Right lung (tissue), 5 donors: ENCODE results near the gene LYG2. TPM values are rescaled to one million over a fixed set of nuclear protein-coding genes. Genes with fewer than 3 reads are reported as not detected.
"Not testable (repeated sequence)": the region's sequence is repeated elsewhere in the genome, so short reads cannot be mapped to it uniquely, and the experiment has no call there.

ENCODE experiments used
- DNase-seq, 2 donors: peaks; one replicate each; pipeline ENCODE4 v3.0.0-alpha.2; 2013
- polyA plus RNA-seq, 5 donors: library from polyadenylated mRNA; unstranded; fragments of 120-200 nt; gene quantifications; one replicate each; pipeline versions ENCODE4 v1.2.1 to v1.2.3, GENCODE V29; 2013; ENCODE audit warnings: inconsistent platforms in 1 of 5, low replicate concordance in 1 of 5; ENCODE audit not compliant: insufficient read length in 5 of 5, insufficient read depth in 1 of 5

Gene LYG2
- polyA plus RNA-seq, 5 donors, result 0.34 to 0.80 (median 0.64) TPM

DNA sequence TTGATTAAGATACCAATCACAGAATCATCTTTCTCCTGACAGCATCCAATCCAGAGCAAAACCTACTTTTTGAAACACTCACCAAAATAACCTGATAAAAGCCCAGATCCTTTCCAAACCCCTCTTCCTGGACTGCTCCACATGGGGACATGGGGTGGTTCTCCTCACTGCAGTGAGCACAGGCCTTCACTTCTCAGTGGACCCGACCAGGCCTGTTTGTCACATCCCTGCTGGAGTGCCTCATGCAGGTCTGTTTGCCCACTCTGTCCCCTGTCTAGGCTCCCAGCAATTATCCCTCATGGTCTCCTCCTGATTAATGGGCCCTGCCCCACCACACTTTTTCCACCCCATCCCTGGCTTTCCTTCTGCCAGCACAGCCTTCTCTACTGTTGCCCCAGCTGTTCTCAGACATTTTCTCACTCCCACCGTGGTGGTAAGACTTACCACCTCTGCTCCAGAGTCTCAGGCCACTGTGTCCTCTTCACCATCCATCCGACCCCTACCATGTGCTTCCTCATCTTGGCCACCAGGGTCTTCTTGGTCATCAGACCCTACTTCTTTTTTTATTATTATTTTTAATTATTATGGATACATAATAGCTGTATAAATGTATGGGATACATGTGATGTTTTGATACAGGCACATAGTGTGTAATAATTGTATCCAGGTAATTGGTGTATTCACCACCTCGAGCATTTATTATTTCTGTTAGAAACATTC is 53.3 kb downstream of the LYG2 start:
- no peak for DNase-seq

- DNase-seq, result no peak
Measured at GRCh38 chr2:99200076-99200800, 55.2 kb downstream of the LYG2 start.

DNA sequence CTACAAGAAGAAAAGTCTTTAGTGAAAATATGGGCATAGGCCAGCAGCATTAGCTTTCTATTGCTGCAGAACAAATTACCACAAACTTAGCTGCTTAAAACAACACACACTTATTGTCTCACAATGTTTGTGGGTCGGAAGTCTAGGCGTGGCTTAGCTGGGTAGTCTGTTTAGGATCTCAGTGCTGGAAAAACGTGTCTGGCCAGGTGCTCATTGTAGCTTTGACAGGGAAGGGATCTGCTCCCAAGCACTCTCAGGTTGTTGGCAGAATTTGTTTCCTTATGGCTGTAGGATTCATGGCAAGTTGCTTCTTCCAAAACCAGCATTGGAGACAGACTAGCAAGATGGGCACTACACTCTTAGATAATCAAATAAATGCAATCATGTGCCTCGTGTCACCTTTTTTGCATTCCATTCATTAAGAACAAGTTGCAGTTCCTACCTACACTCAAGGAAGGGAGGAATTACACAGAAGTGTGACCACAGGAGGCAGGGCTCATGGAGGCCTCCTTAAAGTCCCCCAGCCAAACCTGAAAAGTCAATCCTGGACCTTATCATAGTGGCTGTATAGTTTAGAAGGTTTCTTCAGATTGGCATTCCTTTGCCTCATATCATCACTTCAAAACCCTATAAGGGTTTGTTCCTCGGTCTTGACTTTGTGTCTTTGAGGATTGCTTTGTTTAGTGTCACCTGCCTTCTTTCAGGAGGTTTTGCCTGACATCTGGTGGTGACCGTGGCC is 57.2 kb downstream of the LYG2 start:
- no peak for DNase-seq

- DNase-seq, result not testable (repeated sequence)
Measured at GRCh38 chr2:99192364-99192763, 63.1 kb downstream of the LYG2 start.

Other genes starting within 250 kb of the LYG2 start
- 1 to 10 TPM; 5.2 to 8.3 (median 8.1) TPM for gene C2orf15, start 114.0 kb downstream of the LYG2 start, polyA plus RNA-seq
- 10 to 100 TPM; 10.5 to 19.0 (median 16.0) TPM for gene TSGA10, start 100.7 kb downstream of the LYG2 start, polyA plus RNA-seq
- gene LIPT1, start 100.7 kb downstream of the LYG2 start, polyA plus RNA-seq, result 10 to 100 TPM; 15.1 to 21.1 (median 17.4) TPM
- 10 to 100 TPM; 39.8 to 65.9 (median 58.2) TPM for gene MITD1, start 74.6 kb downstream of the LYG2 start, polyA plus RNA-seq
- 10 to 100 TPM; 42.2 to 63.6 (median 55.3) TPM for gene MRPL30, start 74.5 kb downstream of the LYG2 start, polyA plus RNA-seq
- 1 to 10 TPM; 1.7 to 3.4 (median 2.5) TPM for gene LYG1, start 45.5 kb upstream of the LYG2 start, polyA plus RNA-seq
- 10 to 100 TPM; 33.5 to 48.9 (median 36.4) TPM for gene TXNDC9, start 80.7 kb upstream of the LYG2 start, polyA plus RNA-seq
- 10 to 100 TPM; 56.7 to 69.3 (median 64.3) TPM for gene EIF5B, start 81.7 kb upstream of the LYG2 start, polyA plus RNA-seq
- 10 to 100 TPM; 51.8 to 73.4 (median 67.1) TPM for gene REV1, start 234.4 kb upstream of the LYG2 start, polyA plus RNA-seq